AG04449 (cell line): ENCODE measurements around the gene PSMC6.
A peak's percentile ranks its signal among the peaks of the same experiment; 100 is the strongest.

ENCODE experiments used
- CTCF ChIA-PET: fragments of 350-600 bp; formaldehyde crosslinking; extraction: SDS; loops from one replicate; lab custom pipeline; 2021; ENCODE audit warnings: antibody characterized with exemption; lab: Yijun Ruan, JAX
- POLR2A ChIA-PET: fragments of 400-600, 350-600 bp; formaldehyde crosslinking; extraction: SDS; loops from one replicate; lab custom pipeline; 2020; ENCODE audit warnings: antibody characterized with exemption, inconsistent platforms; lab: Yijun Ruan, JAX
- DNase-seq: peaks from one replicate; pipeline ENCODE4 v3.0.0-alpha.2; 2010; ENCODE audit warnings: low read depth, low spot score
- H3K4me3 ChIP-seq: 2 replicates; pipeline ENCODE4 v1.5.1; 2011; ENCODE audit warnings: low read depth, mild to moderate bottlenecking, control low read depth, low read length
- TF ChIP-seq, protein P1 (sequence below): IDR thresholded peaks from one replicate; pipeline ENCODE4 v1.5.1; 2011; ENCODE audit warnings: mild to moderate bottlenecking, moderate library complexity, low read length, control low read depth, inconsistent platforms; ENCODE audit not compliant: insufficient read depth; ENCODE audit errors: missing control alignments

PSMC6 gene

DNA sequence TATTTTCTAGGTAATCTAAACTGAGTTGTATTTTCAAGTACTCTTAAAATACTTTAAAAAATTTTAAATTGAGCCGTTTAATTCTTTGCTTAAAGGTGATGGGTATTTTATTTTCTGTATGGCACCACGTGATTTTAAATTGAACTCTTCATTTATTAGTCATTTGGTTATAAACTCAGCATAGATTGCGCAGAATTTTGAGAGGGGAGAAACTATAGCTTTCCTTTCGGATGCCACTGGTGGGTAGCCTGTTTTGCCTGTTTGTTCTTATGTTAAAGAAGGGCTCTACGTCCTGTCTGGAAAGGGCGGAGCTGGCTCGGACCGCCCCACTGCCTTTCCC is 22.6 kb downstream of the PSMC6 start:
- ChIA-PET CTCF (interaction anchor here (1.4 to 1.5 kb wide), 2 partner anchors 13 to 18 kb away, joined by 3 read pairs; no protein-coding TSS in a partner anchor), POLR2A (interaction anchor here (0.6 to 1.2 kb wide), 2 partner anchors 34 to 577 kb away, joined by 3 read pairs; partner anchors contain the start of gene ERO1A)
- no peak for DNase-seq
- TF ChIP-seq, protein P1, sequence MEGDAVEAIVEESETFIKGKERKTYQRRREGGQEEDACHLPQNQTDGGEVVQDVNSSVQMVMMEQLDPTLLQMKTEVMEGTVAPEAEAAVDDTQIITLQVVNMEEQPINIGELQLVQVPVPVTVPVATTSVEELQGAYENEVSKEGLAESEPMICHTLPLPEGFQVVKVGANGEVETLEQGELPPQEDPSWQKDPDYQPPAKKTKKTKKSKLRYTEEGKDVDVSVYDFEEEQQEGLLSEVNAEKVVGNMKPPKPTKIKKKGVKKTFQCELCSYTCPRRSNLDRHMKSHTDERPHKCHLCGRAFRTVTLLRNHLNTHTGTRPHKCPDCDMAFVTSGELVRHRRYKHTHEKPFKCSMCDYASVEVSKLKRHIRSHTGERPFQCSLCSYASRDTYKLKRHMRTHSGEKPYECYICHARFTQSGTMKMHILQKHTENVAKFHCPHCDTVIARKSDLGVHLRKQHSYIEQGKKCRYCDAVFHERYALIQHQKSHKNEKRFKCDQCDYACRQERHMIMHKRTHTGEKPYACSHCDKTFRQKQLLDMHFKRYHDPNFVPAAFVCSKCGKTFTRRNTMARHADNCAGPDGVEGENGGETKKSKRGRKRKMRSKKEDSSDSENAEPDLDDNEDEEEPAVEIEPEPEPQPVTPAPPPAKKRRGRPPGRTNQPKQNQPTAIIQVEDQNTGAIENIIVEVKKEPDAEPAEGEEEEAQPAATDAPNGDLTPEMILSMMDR: no peak
- H3K4me3 ChIP-seq: peak overlapping the region; percentile 42

DNA sequence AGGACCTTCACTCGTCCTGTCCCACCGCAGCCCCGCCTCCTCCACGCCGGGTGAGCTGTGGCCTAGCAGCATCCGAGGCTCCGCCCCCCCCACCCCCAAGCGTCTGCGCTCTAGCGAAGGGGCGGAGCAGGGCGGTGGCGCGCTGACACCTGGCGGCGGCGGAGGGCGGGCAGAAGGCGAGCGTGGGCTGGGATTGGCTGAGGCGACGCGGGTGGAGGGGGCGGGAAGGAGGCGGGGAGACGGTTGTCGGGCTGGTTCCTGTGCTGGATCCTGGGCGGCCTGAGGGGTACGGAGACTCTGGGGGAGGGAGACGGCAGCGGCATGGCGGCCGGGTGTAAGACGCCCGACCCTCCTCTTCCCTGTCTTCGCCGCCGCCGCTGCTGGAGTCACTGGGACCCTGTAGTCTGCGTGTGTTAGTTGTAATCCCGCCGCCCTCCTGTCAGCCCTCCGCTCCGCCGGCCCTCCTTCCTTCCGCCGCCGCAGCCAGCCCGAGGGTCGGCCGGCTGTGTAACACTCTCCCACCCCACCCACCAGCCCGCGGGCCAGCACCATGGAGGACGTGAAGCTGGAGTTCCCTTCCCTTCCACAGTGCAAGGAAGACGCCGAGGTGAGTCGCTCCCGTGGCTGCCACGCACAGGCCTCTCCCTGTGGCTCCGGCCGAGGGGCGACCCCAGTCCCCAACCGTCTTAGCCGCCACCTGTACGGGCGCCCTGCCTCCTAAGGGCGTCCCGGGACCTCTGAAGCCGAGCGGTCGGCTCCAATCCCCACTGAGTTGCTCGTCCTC is 23.1 kb downstream of the PSMC6 start, which contains the start of gene STYX:
Gene STYX, plus strand, starts transcription at position 242 of the 784 bp plus-strand sequence. Its CDS starts 309 bp downstream, at position 551.
- DNase-seq: peak; percentile 82
- H3K4me3 ChIP-seq: peak within 1 kb of the TSS; percentile 95
- ChIA-PET CTCF (interaction anchor here (1.4 to 1.5 kb wide), 2 partner anchors 13 to 18 kb away, joined by 3 read pairs; no protein-coding TSS in a partner anchor), POLR2A (interaction anchor here (0.6 to 1.2 kb wide), 2 partner anchors 35 to 577 kb away, joined by 3 read pairs; partner anchors contain the start of gene ERO1A)
- TF ChIP-seq, protein P1: peak; percentile 21

GRCh38 chr14:52730709-52731111 is 23.7 kb downstream of the PSMC6 start:
- POLR2A ChIA-PET: no interaction called here
- CTCF ChIA-PET: no interaction called here
- peak overlapping the region; percentile 95 for H3K4me3 ChIP-seq
- TF ChIP-seq, protein P1: no peak
- no peak for DNase-seq

GRCh38 chr14:52733824-52734223 is 26.8 kb downstream of the PSMC6 start:
- no peak for DNase-seq
- H3K4me3 ChIP-seq: no peak overlapping the region
- CTCF ChIA-PET: no interaction called here
- POLR2A ChIA-PET: no interaction called here
- TF ChIP-seq, protein P1: no peak

DNA sequence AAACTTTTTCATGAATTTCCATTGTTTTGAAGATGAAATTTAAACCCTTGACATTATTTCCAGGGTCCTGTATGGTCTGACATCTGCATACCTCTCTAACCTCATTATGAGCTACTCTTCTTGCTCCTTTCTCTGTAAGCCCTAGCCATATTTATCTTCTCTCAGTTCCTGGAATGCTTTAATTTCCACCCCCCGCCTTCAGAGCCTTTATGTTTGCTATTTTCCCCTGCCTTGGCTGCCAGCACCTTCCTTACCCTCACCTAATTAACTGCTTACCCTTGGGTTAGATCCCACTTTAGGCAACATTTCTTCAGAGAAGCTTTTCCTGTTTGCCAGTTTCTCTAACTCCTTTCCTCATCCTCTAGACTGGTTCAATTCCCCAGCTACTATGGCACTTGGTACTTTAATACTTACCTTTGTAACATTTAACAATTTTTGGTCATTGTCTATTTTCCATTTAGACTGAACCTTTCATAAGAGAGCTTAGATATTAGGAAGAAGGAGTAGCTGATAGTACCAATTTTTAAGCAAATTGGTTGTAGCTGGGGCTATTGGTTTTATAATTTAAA is 29.0 kb downstream of the PSMC6 start:
- DNase-seq: no peak
- TF ChIP-seq, protein P1: no peak
- H3K4me3 ChIP-seq: no peak overlapping the region
- CTCF ChIA-PET: no interaction called here
- POLR2A ChIA-PET: no interaction called here

DNA sequence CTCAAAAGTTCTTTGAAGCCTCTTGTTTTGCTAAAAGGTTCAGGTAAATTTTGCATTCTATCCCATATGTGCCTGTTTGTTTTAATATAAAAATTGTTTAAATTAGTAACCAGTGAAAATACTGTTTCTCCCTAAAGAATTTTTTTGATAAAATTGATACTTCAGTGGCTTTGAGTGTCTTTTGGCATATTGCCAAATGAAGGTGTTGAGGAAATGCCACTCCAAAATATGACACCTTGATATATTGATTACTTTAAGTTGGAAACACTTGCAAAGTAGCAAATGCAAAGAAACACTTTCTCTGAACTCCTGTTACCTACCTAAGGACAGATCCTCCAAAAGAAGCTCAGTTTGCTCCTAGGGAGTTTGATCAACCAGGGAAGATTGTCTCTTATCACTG is 31.4 kb downstream of the PSMC6 start:
- ChIA-PET CTCF (no interaction called here), POLR2A (no interaction called here)
- TF ChIP-seq, protein P1: no peak
- no peak for DNase-seq
- no peak overlapping the region for H3K4me3 ChIP-seq
